ENCODE measurements around the gene ZHX3. TPM values are rescaled to one million over a fixed set of nuclear protein-coding genes. Genes with fewer than 3 reads are reported as not detected.

ZHX3 gene
- total RNA-seq, 4 donors from 2014 or later: 47.1 to 58.6 (median 50.7) TPM

DNA sequence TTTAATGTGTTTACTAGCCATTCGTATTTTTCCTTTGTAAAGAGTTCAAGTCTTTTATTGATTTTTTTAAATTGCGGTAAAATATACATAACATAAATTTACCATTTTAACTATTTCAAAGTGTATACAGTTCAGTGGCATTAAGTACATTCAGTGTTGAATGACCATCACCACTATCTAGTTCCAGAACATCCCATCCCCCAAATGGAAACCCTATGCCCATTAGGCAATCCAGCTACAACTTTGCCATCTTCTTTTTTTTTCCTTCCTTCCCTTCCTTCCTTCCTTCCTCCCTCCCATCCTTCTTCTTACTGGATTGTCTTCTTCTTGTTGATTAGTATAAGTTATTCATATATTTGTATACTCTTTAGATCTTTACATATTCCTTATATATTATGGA lies 31.7 kb upstream of the ZHX3 start:
- Histone ChIP-seq H3K4me1 (peaks cover 0 to 1% (median 0%) of the 10 kb centered on the region in 4 donors), H3K36me3 (peaks cover 0 to 84% (median 0%) of the 10 kb centered on the region in 3 donors), H3K9me3 (no peaks in the 10 kb centered on the region), H3K4me3 (no peak overlapping the region), H3K27ac (no peak overlapping the region), H3K27me3 (no peaks in the 10 kb centered on the region)
- 79 to 80% methylated on average over 2 of the region's 2 CpGs for WGBS, 2 donors
- no peak for TF ChIP-seq POLR2A (IDR thresholded peaks at IDR 0.05)
- DNase-seq (ENCODE audit: low spot score in 2 of 2): no peak

DNA sequence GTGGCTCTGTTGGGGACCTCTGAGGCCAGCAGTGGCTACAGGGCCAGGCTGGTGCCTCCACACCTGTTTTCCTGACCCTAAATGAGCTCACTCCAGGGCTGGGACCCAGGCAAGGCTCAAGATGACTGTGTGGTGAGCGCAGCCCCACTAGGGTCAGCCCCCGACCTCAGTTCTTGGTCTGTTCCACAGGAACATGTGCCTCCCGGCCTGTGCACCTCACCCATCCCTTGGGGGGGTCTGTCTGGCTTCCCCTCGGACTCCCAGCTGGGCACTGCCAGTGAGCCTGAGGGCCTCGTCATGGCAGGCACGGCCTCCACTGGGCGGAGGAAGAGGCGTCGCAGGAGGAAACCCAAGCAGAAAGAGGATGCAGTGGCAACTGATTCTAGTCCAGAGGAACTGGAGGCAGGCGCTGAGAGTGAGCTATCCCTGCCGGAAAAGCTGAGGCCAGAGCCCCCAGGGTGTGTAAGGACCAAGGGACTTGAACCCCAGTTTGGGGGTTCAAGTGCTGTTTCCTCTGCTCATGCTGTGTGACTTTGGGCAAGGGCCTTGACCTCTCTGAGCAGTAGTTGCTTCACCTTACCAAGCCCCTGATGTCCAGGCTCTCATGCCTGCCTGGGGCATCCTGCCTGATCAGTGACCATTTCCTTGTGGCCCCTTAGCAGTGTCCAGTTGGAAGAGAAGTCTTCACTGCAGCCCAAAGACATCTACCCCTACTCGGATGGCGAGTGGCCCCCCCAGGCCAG lies 31.1 kb upstream of the ZHX3 start:
- Histone ChIP-seq H3K36me3 (peaks cover 0 to 79% (median 0%) of the 10 kb centered on the region in 3 donors), H3K4me3 (no peak overlapping the region), H3K4me1 (peaks cover 0 to 4% (median 0%) of the 10 kb centered on the region in 4 donors), H3K27ac (no peak overlapping the region), H3K27me3 (no peaks in the 10 kb centered on the region), H3K9me3 (no peaks in the 10 kb centered on the region)
- DNase-seq (ENCODE audit: low spot score in 2 of 2): no peak
- TF ChIP-seq EP300 (IDR thresholded peaks at IDR 0.05) (no peak), POLR2A (IDR thresholded peaks at IDR 0.05) (no peak)
- TF ChIP-seq, protein P1, sequence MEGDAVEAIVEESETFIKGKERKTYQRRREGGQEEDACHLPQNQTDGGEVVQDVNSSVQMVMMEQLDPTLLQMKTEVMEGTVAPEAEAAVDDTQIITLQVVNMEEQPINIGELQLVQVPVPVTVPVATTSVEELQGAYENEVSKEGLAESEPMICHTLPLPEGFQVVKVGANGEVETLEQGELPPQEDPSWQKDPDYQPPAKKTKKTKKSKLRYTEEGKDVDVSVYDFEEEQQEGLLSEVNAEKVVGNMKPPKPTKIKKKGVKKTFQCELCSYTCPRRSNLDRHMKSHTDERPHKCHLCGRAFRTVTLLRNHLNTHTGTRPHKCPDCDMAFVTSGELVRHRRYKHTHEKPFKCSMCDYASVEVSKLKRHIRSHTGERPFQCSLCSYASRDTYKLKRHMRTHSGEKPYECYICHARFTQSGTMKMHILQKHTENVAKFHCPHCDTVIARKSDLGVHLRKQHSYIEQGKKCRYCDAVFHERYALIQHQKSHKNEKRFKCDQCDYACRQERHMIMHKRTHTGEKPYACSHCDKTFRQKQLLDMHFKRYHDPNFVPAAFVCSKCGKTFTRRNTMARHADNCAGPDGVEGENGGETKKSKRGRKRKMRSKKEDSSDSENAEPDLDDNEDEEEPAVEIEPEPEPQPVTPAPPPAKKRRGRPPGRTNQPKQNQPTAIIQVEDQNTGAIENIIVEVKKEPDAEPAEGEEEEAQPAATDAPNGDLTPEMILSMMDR (IDR thresholded peaks at IDR 0.05): no peak
- WGBS, 2 donors: 87 to 91% methylated on average over 11 of the region's 13 CpGs

DNA sequence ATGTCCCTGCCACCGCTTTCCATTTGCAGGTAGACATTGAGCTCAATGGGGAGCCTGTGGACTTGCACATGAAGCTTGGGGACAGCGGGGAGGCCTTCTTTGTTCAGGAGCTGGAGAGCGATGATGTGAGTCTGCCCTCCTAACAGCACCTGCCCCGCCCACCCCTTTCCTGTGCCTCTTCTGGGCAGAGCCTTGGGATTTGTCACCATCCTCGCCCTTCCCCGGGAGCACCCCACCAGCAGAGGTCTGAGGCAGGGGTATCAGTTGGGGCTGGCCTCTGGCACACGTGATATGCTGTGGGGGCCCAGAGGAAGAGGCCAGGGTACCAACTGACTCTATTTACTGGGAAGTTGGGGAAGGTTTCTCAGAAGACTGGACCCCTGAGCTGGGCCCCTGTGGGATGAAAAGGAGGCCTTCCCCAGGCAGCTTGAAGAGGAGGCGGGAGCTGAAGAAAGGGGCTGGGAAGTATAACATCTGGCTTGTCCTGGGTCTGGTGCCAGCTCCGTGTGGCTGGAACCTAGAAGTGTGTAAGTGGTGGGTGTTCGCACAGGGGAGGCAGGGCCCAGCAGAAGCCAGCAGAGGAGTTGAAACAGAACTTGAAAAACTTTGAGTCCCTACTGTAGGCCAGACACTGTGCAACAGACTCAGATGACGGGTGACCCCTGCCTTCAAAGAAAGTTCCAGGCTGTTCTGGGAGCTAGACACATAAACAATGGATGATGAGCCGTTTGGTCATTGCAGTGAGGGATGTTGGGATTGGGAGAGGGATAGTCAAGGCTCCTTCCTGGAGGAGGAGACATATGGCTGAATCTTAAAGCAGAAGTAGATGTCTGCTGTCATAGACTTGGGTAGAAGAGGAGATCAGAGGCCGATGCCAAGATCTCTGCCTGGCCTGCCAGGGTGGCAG lies 30.2 kb upstream of the ZHX3 start:
- H3K9me3 ChIP-seq: no peaks in the 10 kb centered on the region
- no peaks in the 10 kb centered on the region for H3K27me3 ChIP-seq
- TF ChIP-seq EP300 (IDR thresholded peaks at IDR 0.05): no peak
- no peak for TF ChIP-seq POLR2A (IDR thresholded peaks at IDR 0.05)
- TF ChIP-seq, protein P1 (IDR thresholded peaks at IDR 0.05): no peak
- no peak for DNase-seq (ENCODE audit: low spot score in 2 of 2)
- H3K27ac ChIP-seq: no peak overlapping the region
- H3K4me3 ChIP-seq: no peak overlapping the region
- WGBS, 2 donors: 76 to 83% methylated on average over 10 to 13 of the region's 13 CpGs
- peaks cover 0 to 7% (median 0%) of the 10 kb centered on the region in 4 donors for H3K4me1 ChIP-seq
- H3K36me3 ChIP-seq: peaks cover 0 to 70% (median 0%) of the 10 kb centered on the region in 3 donors

DNA sequence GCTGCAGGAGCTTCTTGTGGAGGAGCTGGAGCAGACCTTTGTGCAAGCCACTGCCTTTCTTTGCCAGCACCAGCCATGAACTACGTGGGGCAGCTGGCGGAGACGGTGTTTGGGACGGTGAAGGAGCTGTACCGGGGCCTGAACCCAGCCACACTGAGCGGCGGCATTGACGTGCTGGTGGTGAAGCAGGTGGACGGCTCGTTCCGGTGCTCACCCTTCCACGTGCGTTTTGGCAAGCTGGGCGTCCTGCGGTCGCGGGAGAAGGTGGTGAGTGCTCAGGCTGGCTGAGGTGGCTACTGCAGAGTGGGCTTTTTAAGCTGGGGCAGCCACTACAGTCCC lies 28.2 kb upstream of the ZHX3 start:
- no peak overlapping the region for H3K4me3 ChIP-seq
- H3K9me3 ChIP-seq: no peaks in the 10 kb centered on the region
- peaks cover 0 to 52% (median 0%) of the 10 kb centered on the region in 3 donors for H3K36me3 ChIP-seq
- DNase-seq (ENCODE audit: low spot score in 2 of 2): no peak
- H3K27me3 ChIP-seq: no peaks in the 10 kb centered on the region
- H3K27ac ChIP-seq: no peak overlapping the region
- no peak for TF ChIP-seq POLR2A (IDR thresholded peaks at IDR 0.05)
- TF ChIP-seq, protein P1 (IDR thresholded peaks at IDR 0.05): no peak
- 90% methylated on average over 17 of the region's 17 CpGs for WGBS, 2 donors
- H3K4me1 ChIP-seq: peaks cover 0 to 25% (median 3%) of the 10 kb centered on the region in 4 donors

DNA sequence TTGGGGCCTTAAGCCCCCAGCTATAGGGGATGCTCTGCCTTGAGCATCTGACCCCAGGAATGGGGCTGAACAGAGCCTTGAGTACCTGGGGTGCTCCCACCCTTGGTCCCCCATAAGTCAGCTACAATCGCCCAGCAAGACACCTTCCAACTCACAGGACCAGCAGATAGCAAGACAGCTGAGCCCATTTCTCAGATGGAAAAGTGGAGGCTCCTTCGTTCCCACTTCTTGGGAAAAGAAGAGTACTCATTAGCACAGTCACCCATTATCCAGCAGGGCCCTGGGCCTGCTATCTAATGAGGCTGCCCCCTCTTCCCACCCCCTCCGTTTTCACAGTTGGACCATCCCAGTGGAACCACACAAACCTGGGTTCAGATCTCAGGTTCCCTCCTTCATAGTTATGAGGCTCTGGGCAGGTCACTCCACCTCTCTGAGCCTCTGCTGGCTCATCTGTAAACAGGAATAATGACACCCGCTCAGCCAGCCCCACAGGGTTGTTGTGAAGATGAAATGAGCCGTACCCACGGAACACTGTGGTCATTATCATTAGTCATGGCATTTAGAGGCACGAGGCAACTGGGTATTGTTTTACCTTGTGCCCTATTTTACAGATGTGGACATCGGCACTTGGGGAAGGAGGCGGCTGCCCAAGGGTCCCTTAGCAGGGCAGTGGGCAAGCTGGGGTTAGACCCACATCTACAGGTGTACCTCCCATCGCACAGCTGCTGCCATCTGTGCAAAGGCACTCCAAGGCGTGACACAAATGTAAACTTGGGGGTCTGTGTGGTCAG lies 27.6 kb upstream of the ZHX3 start:
- Histone ChIP-seq H3K36me3 (peaks cover 0 to 46% (median 0%) of the 10 kb centered on the region in 3 donors), H3K27ac (no peak overlapping the region), H3K27me3 (no peaks in the 10 kb centered on the region), H3K4me1 (peaks cover 0 to 30% (median 3%) of the 10 kb centered on the region in 4 donors), H3K9me3 (no peaks in the 10 kb centered on the region), H3K4me3 (no peak overlapping the region)
- no peak for DNase-seq (ENCODE audit: low spot score in 2 of 2)
- 73 to 82% methylated on average over 10 to 11 of the region's 11 CpGs for WGBS, 2 donors
- TF ChIP-seq, protein P1 (IDR thresholded peaks at IDR 0.05): no peak
- TF ChIP-seq EP300 (IDR thresholded peaks at IDR 0.05): no peak
- no peak for TF ChIP-seq POLR2A (IDR thresholded peaks at IDR 0.05)
